K562 (cell line): Measurements from ENCODE around the gene RNF41. TPM values are rescaled to one million over a fixed set of nuclear protein-coding genes. Genes with fewer than 3 reads are reported as not detected.

Experiments used
- CLOCK ChIP-seq: fragments of 250-450 bp; sonication (Bioruptor Pico); IDR thresholded peaks from 2 replicates; pipeline ENCODE4 v1.4.0; 2020; ENCODE audit warnings: mild to moderate bottlenecking, moderate library complexity, borderline replicate concordance
- E2F4 ChIP-seq: sonication (generic); formaldehyde crosslinking; IDR thresholded peaks from 2 replicates; pipeline ENCODE4 v1.8.0; 2022; ENCODE audit warnings: mild to moderate bottlenecking, low read depth, missing genetic modification reagents
- GABPB2 ChIP-seq: fragments of 250-450 bp; sonication (Bioruptor Pico); conservative IDR thresholded peaks from 2 replicates; pipeline ENCODE4 v1.5.1; 2021; ENCODE audit warnings: mild to moderate bottlenecking
- L3MBTL2 ChIP-seq: fragments of 450-650 bp; IDR thresholded peaks from 2 replicates; pipeline ENCODE4 v1.6.1; 2016; ENCODE audit warnings: mild to moderate bottlenecking, moderate library complexity
- LEF1 ChIP-seq: fragments of 450-650 bp; IDR thresholded peaks from 2 replicates; pipeline ENCODE4 v1.6.1; 2016; ENCODE audit warnings: mild to moderate bottlenecking
- NFE2L1 ChIP-seq: fragments of 450-650 bp; IDR thresholded peaks from 2 replicates; pipeline ENCODE4 v1.6.1; 2016; ENCODE audit warnings: missing genetic modification characterization, low read depth, mild to moderate bottlenecking, missing compliant biosample characterization, moderate library complexity, borderline replicate concordance
- NFRKB ChIP-seq: fragments of 450-650 bp; IDR thresholded peaks from 2 replicates; pipeline ENCODE4 v1.6.1; 2016; ENCODE audit warnings: low read depth
- NR2C2 ChIP-seq, 2 experiments: fragments of 200-800 bp in 1 of 2; sonication (Bioruptor generic) in 1 of 2; sonication (generic) in 1 of 2; formaldehyde crosslinking in 1 of 2; IDR thresholded peaks; 2 replicates each; pipeline versions ENCODE4 v1.6.1 to v1.8.0; 2016 to 2022; ENCODE audit warnings: mild to moderate bottlenecking in 1 of 2, missing compliant biosample characterization in 1 of 2, missing genetic modification characterization in 1 of 2, missing genetic modification reagents in 1 of 2
- PRDM10 ChIP-seq: fragments of 450-650 bp; IDR thresholded peaks from 2 replicates; pipeline ENCODE4 v1.6.1; 2018; ENCODE audit not compliant: partially characterized antibody
- RUNX1 ChIP-seq: sonication (generic); IDR thresholded peaks from 2 replicates; pipeline ENCODE4 v1.6.1; 2016; ENCODE audit warnings: antibody characterized with exemption, low read depth
- TAL1 ChIP-seq: fragments of 450-650 bp; IDR thresholded peaks from 2 replicates; pipeline ENCODE4 v1.6.1; 2016; ENCODE audit warnings: mild to moderate bottlenecking
- TRIM24 ChIP-seq, 2 experiments: fragments of 450-650 bp; IDR thresholded peaks; 2 replicates each; pipeline ENCODE4 v1.6.1; 2016
- ZNF12 ChIP-seq: sonication (generic); formaldehyde crosslinking; IDR thresholded peaks from 2 replicates; pipeline ENCODE4 v1.4.0; 2020; ENCODE audit warnings: mild to moderate bottlenecking, missing genetic modification reagents
- ZNF134 ChIP-seq: fragments of 250-450 bp; sonication (Bioruptor Pico); conservative IDR thresholded peaks from 2 replicates; pipeline ENCODE4 v1.4.0; 2020
- ZNF57 ChIP-seq: fragments of 450-650 bp; formaldehyde crosslinking; IDR thresholded peaks from 2 replicates; pipeline ENCODE4 v1.4.0; 2020; ENCODE audit warnings: mild to moderate bottlenecking, moderate library complexity
- polyA plus RNA-seq, 8 experiments: library from polyadenylated mRNA; depleted of rRNA in 4 of 8; stranded (reverse) in 5 of 8; unstranded in 3 of 8; fragments of >200 nt; fragmentation: Nextera tagmentation in 2 of 8; fragmentation: Illumina TruSeq in 1 of 8; extraction: Ambion mirVana in 2 of 8; extraction: Trizol in 1 of 8; gene quantifications; 2 replicates each; pipeline versions ENCODE4 v1.2.1 to v1.2.3, GENCODE V29; 2011 to 2014; ENCODE audit warnings: inconsistent platforms in 1 of 8, missing spikeins in 1 of 8
- total RNA-seq, 7 experiments: library from RNA; depleted of rRNA in 6 of 7; stranded (reverse); fragments of >200 nt in 6 of 7; fragmentation: Illumina TruSeq in 2 of 7; extraction: Trizol in 2 of 7; gene quantifications; 2 replicates each; pipeline versions ENCODE4 v1.2.1 to v1.2.3, GENCODE V29; 2011 to 2021; ENCODE audit warnings: low replicate concordance in 1 of 7
- TF ChIP-seq, protein P1 (sequence below): sonication (generic); formaldehyde crosslinking; IDR thresholded peaks from 2 replicates; pipeline ENCODE4 v1.8.1; 2022; ENCODE audit warnings: missing genetic modification reagents
- TF ChIP-seq, protein P2 (sequence below): fragments of 450-650 bp; formaldehyde crosslinking; IDR thresholded peaks from 2 replicates; pipeline ENCODE4 v1.4.0; 2020; ENCODE audit warnings: mild to moderate bottlenecking

Gene RNF41
- total and polyA plus RNA-seq, 9 of the 15 experiments (the other 6 are each of a cell fraction or from before 2014, with no cell fraction given): 28.2 to 46.8 (median 33.8) TPM

GRCh38 chr12:56158029-56158925 is 63.4 kb downstream of the RNF41 start, which contains the start of gene MYL6 (continued):
- TF ChIP-seq CLOCK (CRISPR knock-in tag) (no peak), L3MBTL2 (no peak), ZNF134 (CRISPR knock-in tag) (no peak), NR2C2 (CRISPR knock-in tag; IDR thresholded peaks at IDR 0.05) (0 out of 2 replicates have a peak, but pooled peaks have one; percentile 59), NR2C2 (tag; IDR thresholded peaks at IDR 0.05) (peak; percentile 97), ZNF12 (CRISPR knock-in tag) (no peak), E2F4 (CRISPR knock-in tag) (no peak), NFE2L1 (no peak), TRIM24 (IDR thresholded peaks at IDR 0.05) (peak in 1 of 2 experiments; percentile 11; a peak in 1 of 4 replicates), TAL1 (no peak), LEF1 (no peak), PRDM10 (peak; percentile 96), NFRKB (peak; percentile 95), ZNF57 (peak; percentile 19; the same call in 1 of the 2 replicates), GABPB2 (CRISPR knock-in tag) (peak; percentile 71; the same call in 1 of the 2 replicates), RUNX1 (no peak)
- TF ChIP-seq, protein P1, sequence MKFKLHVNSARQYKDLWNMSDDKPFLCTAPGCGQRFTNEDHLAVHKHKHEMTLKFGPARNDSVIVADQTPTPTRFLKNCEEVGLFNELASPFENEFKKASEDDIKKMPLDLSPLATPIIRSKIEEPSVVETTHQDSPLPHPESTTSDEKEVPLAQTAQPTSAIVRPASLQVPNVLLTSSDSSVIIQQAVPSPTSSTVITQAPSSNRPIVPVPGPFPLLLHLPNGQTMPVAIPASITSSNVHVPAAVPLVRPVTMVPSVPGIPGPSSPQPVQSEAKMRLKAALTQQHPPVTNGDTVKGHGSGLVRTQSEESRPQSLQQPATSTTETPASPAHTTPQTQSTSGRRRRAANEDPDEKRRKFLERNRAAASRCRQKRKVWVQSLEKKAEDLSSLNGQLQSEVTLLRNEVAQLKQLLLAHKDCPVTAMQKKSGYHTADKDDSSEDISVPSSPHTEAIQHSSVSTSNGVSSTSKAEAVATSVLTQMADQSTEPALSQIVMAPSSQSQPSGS (CRISPR knock-in tag): peak; percentile 97
- TF ChIP-seq, protein P2, sequence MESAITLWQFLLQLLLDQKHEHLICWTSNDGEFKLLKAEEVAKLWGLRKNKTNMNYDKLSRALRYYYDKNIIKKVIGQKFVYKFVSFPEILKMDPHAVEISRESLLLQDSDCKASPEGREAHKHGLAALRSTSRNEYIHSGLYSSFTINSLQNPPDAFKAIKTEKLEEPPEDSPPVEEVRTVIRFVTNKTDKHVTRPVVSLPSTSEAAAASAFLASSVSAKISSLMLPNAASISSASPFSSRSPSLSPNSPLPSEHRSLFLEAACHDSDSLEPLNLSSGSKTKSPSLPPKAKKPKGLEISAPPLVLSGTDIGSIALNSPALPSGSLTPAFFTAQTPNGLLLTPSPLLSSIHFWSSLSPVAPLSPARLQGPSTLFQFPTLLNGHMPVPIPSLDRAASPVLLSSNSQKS (CRISPR knock-in tag): 0 out of 2 replicates have a peak, but pooled peaks have one; percentile 24
